ENCODE results near the gene CEP128. TPM values are rescaled to one million over a fixed set of nuclear protein-coding genes. Genes with fewer than 3 reads are reported as not detected.

The CEP128 gene
- total RNA-seq, 1 experiment from 2014 or later = 16.4 TPM

- BruUV-seq (replicated peaks) = no TSS peak
- ATAC-seq = no peak
Measured at GRCh38 chr14:80538633-80539375, 402.7 kb downstream of the CEP128 start.

More at GRCh38 chr14:80538633-80539375, 402.7 kb downstream of the CEP128 start:
- Histone ChIP-seq H3K36me3 (ENCODE audit: control insufficient read depth in 1 of 2, insufficient read depth in 2 of 2, low read length in 2 of 2) (no peaks in the 10 kb centered on the region), H4K20me1 (ENCODE audit: insufficient read depth) (no peaks in the 10 kb centered on the region), H3K4me1 (ENCODE audit: control insufficient read depth in 1 of 2, insufficient read depth in 2 of 2, low read length in 2 of 2) (no peaks in the 10 kb centered on the region), H2AFZ (ENCODE audit: low read depth, low read length, poor library complexity, severe bottlenecking) (no peak overlapping the region), H3K9me2 (ENCODE audit: insufficient read depth) (no peaks in the 10 kb centered on the region), H3K4me2 (ENCODE audit: low read length) (no peak overlapping the region), H3K27me3 (ENCODE audit: insufficient read depth, low read length) (no peaks in the 10 kb centered on the region), H3K9ac (ENCODE audit: low read length) (no peak overlapping the region), H3K9me3 (ENCODE audit: control insufficient read depth in 1 of 2, insufficient read depth in 1 of 2, low read depth in 1 of 2, low read length in 2 of 2) (no peaks in the 10 kb centered on the region), H3K79me2 (ENCODE audit: insufficient read depth, low read length) (no peaks in the 10 kb centered on the region), H3K4me3 (replicated peaks in 1 of 2; ENCODE audit: low read depth in 1 of 2, low read length in 2 of 2) (no peak overlapping the region), H3K27ac (ENCODE audit: low read depth, low read length) (no peak overlapping the region)
- TF ChIP-seq CBX3 (IDR thresholded peaks at IDR 0.05; ENCODE audit: low read depth) = no peak
- TF ChIP-seq EZH2phosphoT487 (IDR thresholded peaks at IDR 0.05; ENCODE audit: borderline replicate concordance) = no peak
- no peak for TF ChIP-seq EGR1 (IDR thresholded peaks at IDR 0.05; ENCODE audit: low read depth)
- no peak for TF ChIP-seq RAD21 (IDR thresholded peaks at IDR 0.05; ENCODE audit: low read depth)
- no peak for TF ChIP-seq ZBTB33 (IDR thresholded peaks at IDR 0.05; ENCODE audit: extremely low read depth, insufficient replicate concordance, low read length)
- no peak for TF ChIP-seq CTCF (IDR thresholded peaks at IDR 0.05 in 2 of 3, conservative IDR thresholded peaks at IDR 0.05 in 1 of 3; ENCODE audit: borderline replicate concordance in 1 of 3, insufficient read depth in 1 of 3, low read depth in 2 of 3, low read length in 2 of 3)
- no peak for TF ChIP-seq SRF (IDR thresholded peaks at IDR 0.05; ENCODE audit: low read depth)
- TF ChIP-seq POLR2A (IDR thresholded peaks at IDR 0.05; ENCODE audit: borderline replicate concordance, extremely low read depth, insufficient read depth, insufficient read length) = no peak
- TF ChIP-seq MAX (IDR thresholded peaks at IDR 0.05) = no peak
- ChIA-PET CTCF (no interaction called here), RAD21 (ENCODE audit: low non-redundant PET in 1 of 2, low total read pairs in 2 of 2, uncharacterized antibody in 2 of 2, unreplicated experiment in 2 of 2) (no interaction called here), POLR2A (no interaction called here)
- intact Hi-C loops (cut with micrococcal nuclease) = no loop called here
- no peak for DNase-seq (ENCODE audit: low read depth, low spot score)

Measured in HCT116 (cell line).